ENCODE measurements around the gene OTUB2.

Gene OTUB2

GRCh38 chr14:94004015-94004414, 22.1 kb upstream of the OTUB2 start:
- no peaks in the 10 kb centered on the region for H3K27me3 ChIP-seq (ENCODE audit: insufficient read depth, low read length, poor library complexity)
- no peaks in the 10 kb centered on the region for H3K36me3 ChIP-seq (ENCODE audit: insufficient read depth, low read length)
- no peaks in the 10 kb centered on the region for H3K79me2 ChIP-seq (ENCODE audit: insufficient read depth, low read length)
- ATAC-seq (ENCODE audit: insufficient read depth, low read depth) (no peak), DNase-seq (no peak)
- no peak for TF ChIP-seq EZH2 (IDR thresholded peaks at IDR 0.05; ENCODE audit: borderline replicate concordance, low read depth, low read length, severe bottlenecking)
- TF ChIP-seq, protein P1, sequence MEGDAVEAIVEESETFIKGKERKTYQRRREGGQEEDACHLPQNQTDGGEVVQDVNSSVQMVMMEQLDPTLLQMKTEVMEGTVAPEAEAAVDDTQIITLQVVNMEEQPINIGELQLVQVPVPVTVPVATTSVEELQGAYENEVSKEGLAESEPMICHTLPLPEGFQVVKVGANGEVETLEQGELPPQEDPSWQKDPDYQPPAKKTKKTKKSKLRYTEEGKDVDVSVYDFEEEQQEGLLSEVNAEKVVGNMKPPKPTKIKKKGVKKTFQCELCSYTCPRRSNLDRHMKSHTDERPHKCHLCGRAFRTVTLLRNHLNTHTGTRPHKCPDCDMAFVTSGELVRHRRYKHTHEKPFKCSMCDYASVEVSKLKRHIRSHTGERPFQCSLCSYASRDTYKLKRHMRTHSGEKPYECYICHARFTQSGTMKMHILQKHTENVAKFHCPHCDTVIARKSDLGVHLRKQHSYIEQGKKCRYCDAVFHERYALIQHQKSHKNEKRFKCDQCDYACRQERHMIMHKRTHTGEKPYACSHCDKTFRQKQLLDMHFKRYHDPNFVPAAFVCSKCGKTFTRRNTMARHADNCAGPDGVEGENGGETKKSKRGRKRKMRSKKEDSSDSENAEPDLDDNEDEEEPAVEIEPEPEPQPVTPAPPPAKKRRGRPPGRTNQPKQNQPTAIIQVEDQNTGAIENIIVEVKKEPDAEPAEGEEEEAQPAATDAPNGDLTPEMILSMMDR (IDR thresholded peaks at IDR 0.05; ENCODE audit: borderline replicate concordance, extremely low read depth, low read length, poor library complexity, severe bottlenecking): no peak
- H3K9me3 ChIP-seq (ENCODE audit: insufficient read depth, low read length, severe bottlenecking): no peaks in the 10 kb centered on the region
- no peaks in the 10 kb centered on the region for H3K4me1 ChIP-seq (ENCODE audit: insufficient read depth, low read length)
- H2AFZ ChIP-seq (ENCODE audit: low read depth, low read length): no peak overlapping the region
- no peak overlapping the region for H3K9ac ChIP-seq (ENCODE audit: low read depth, low read length)
- H3K27ac ChIP-seq (ENCODE audit: low read length): no peak overlapping the region
- H3K4me3 ChIP-seq (ENCODE audit: low read depth in 1 of 2, low read length in 2 of 2): no peak overlapping the region
- no peak overlapping the region for H3K4me2 ChIP-seq (ENCODE audit: insufficient read depth, low read length)
- 0 out of 2 replicates have a peak, but pooled peaks cover 5% of the 10 kb centered on the region for H4K20me1 ChIP-seq (ENCODE audit: insufficient read depth, low read length)

DNA sequence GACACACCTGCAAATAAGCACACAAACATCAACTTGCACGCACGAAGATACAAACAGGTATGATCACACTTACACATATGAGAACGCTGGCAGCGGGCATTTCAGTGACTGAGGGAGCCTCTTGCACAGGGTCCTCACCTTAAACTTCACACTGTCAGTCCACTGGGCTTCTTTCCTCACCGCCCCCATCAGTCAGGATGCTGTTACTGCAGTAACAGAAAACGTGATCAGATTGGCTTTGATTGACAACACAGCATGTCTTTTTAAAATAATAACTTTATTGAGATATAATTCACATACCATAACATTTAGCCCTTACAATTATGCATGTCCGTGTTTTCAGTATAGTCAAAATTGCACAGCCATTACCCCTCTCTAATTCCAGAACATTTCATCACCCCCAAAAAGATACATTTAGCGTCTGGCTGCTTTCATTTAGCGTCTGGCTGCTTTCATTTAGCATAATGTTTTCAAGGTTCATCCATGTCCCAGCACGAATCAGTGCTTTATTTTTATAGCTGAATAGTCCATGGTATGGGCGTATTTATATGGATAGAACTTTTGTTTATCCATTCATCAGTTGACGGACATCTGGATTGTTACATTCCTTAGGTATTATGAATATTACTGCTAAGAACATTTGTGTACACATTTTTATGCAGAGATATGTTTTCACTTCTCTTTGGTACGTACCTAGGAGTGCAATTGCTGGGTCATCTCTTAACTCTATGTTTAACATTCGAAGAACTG, 20.6 kb upstream of the OTUB2 start:
- Histone ChIP-seq H4K20me1 (ENCODE audit: insufficient read depth, low read length) (0 out of 2 replicates have a peak, but pooled peaks cover 4% of the 10 kb centered on the region), H3K9ac (ENCODE audit: low read depth, low read length) (no peak overlapping the region), H3K27me3 (ENCODE audit: insufficient read depth, low read length, poor library complexity) (no peaks in the 10 kb centered on the region), H3K4me2 (ENCODE audit: insufficient read depth, low read length) (no peak overlapping the region), H3K4me1 (ENCODE audit: insufficient read depth, low read length) (no peaks in the 10 kb centered on the region), H3K9me3 (ENCODE audit: insufficient read depth, low read length, severe bottlenecking) (no peaks in the 10 kb centered on the region), H3K79me2 (ENCODE audit: insufficient read depth, low read length) (no peaks in the 10 kb centered on the region), H3K27ac (ENCODE audit: low read length) (no peak overlapping the region), H3K36me3 (ENCODE audit: insufficient read depth, low read length) (no peaks in the 10 kb centered on the region), H2AFZ (ENCODE audit: low read depth, low read length) (no peak overlapping the region), H3K4me3 (ENCODE audit: low read depth in 1 of 2, low read length in 2 of 2) (no peak overlapping the region)
- TF ChIP-seq EZH2 (IDR thresholded peaks at IDR 0.05; ENCODE audit: borderline replicate concordance, low read depth, low read length, severe bottlenecking): no peak
- TF ChIP-seq, protein P1 (IDR thresholded peaks at IDR 0.05; ENCODE audit: borderline replicate concordance, extremely low read depth, low read length, poor library complexity, severe bottlenecking): peak; percentile 48
- DNase-seq (no peak), ATAC-seq (ENCODE audit: insufficient read depth, low read depth) (no peak)

DNA sequence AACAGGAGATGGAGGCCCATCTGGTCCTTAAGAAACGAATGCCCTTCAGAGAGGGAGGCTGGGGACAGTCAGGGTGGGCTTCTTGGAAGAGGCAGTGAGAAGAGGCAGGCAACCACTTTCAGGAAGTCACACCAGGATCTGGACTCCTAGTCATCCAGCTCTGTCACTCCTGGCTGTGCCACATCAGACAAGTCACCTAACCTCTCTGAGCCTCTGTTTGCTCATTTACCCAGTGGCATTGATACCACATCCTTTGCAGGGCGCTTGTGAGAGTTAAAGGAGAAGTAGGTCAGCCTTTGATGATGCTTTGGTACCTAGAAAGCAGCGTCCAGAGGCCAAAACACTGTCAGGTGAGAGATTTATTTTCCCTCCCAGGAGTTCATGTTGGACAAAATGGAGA, 17.9 kb upstream of the OTUB2 start:
- no peaks in the 10 kb centered on the region for H3K4me1 ChIP-seq (ENCODE audit: insufficient read depth, low read length)
- H3K36me3 ChIP-seq (ENCODE audit: insufficient read depth, low read length): no peaks in the 10 kb centered on the region
- H3K4me2 ChIP-seq (ENCODE audit: insufficient read depth, low read length): no peak overlapping the region
- H3K9ac ChIP-seq (ENCODE audit: low read depth, low read length): no peak overlapping the region
- H3K27me3 ChIP-seq (ENCODE audit: insufficient read depth, low read length, poor library complexity): no peaks in the 10 kb centered on the region
- H3K4me3 ChIP-seq (ENCODE audit: low read depth in 1 of 2, low read length in 2 of 2): no peak overlapping the region
- H2AFZ ChIP-seq (ENCODE audit: low read depth, low read length): no peak overlapping the region
- no peak for DNase-seq
- H3K9me3 ChIP-seq (ENCODE audit: insufficient read depth, low read length, severe bottlenecking): no peaks in the 10 kb centered on the region
- no peaks in the 10 kb centered on the region; the same call in 1 of the 2 replicates for H4K20me1 ChIP-seq (ENCODE audit: insufficient read depth, low read length)
- no peak overlapping the region for H3K27ac ChIP-seq (ENCODE audit: low read length)
- ATAC-seq (ENCODE audit: insufficient read depth, low read depth): no peak
- no peaks in the 10 kb centered on the region for H3K79me2 ChIP-seq (ENCODE audit: insufficient read depth, low read length)
- no peak for TF ChIP-seq EZH2 (IDR thresholded peaks at IDR 0.05; ENCODE audit: borderline replicate concordance, low read depth, low read length, severe bottlenecking)

GRCh38 chr14:94009767-94010166, 16.4 kb upstream of the OTUB2 start:
- Histone ChIP-seq H3K79me2 (ENCODE audit: insufficient read depth, low read length) (no peaks in the 10 kb centered on the region), H3K9ac (ENCODE audit: low read depth, low read length) (no peak overlapping the region), H4K20me1 (ENCODE audit: insufficient read depth, low read length) (no peaks in the 10 kb centered on the region; the same call in 1 of the 2 replicates), H3K4me2 (ENCODE audit: insufficient read depth, low read length) (no peak overlapping the region), H3K4me3 (ENCODE audit: low read depth in 1 of 2, low read length in 2 of 2) (no peak overlapping the region), H3K4me1 (ENCODE audit: insufficient read depth, low read length) (no peaks in the 10 kb centered on the region), H2AFZ (ENCODE audit: low read depth, low read length) (no peak overlapping the region), H3K36me3 (ENCODE audit: insufficient read depth, low read length) (no peaks in the 10 kb centered on the region), H3K9me3 (ENCODE audit: insufficient read depth, low read length, severe bottlenecking) (no peaks in the 10 kb centered on the region), H3K27me3 (ENCODE audit: insufficient read depth, low read length, poor library complexity) (no peaks in the 10 kb centered on the region), H3K27ac (ENCODE audit: low read length) (no peak overlapping the region)
- TF ChIP-seq, protein P1 (IDR thresholded peaks at IDR 0.05; ENCODE audit: borderline replicate concordance, extremely low read depth, low read length, poor library complexity, severe bottlenecking): no peak
- TF ChIP-seq EZH2 (IDR thresholded peaks at IDR 0.05; ENCODE audit: borderline replicate concordance, low read depth, low read length, severe bottlenecking): no peak
- ATAC-seq (ENCODE audit: insufficient read depth, low read depth): no peak
- DNase-seq: no peak

Data from DND-41 (cell line).